HCT116 (cell line): ENCODE data around the gene AP5Z1. TPM values are rescaled to one million over a fixed set of nuclear protein-coding genes. Genes with fewer than 3 reads are reported as not detected.

ENCODE experiments used
- ATAC-seq: fragments of 200-7000 bp; cut with Tn5 transposase; 2 replicates; pipeline ENCODE4 v1.9.1; 2020; ENCODE audit warnings: mild to moderate bottlenecking, moderate library complexity
- BruUV-seq: library from RNA; stranded (reverse); fragments of 400-500 nt; replicated peaks from 2 replicates; lab custom pipeline; 2021; lab: Mats Ljungman, UMichigan
- CTCF ChIA-PET: fragments of 300-600 bp; sonication (Branson Sonifier 250); formaldehyde crosslinking; loops from one replicate; lab custom pipeline; 2021; ENCODE audit warnings: antibody characterized with exemption; lab: Charles Lee
- POLR2A ChIA-PET: fragments of 300-600, 350-600 bp; sonication (Branson Sonifier 250); formaldehyde crosslinking; loops from one replicate; lab custom pipeline; 2021; ENCODE audit warnings: antibody characterized with exemption; lab: Charles Lee
- RAD21 ChIA-PET, 2 experiments: fragments of 300-600 bp; sonication (Branson Sonifier 250); formaldehyde crosslinking; loops; one replicate each; lab custom pipeline; 2023; ENCODE audit warnings: low total read pairs in 2 of 2; ENCODE audit not compliant: uncharacterized antibody in 2 of 2, unreplicated experiment in 2 of 2, low non-redundant PET in 1 of 2; lab: Charles Lee
- DNase-seq: peaks from one replicate; pipeline ENCODE4 v3.0.0-alpha.2; 2010; ENCODE audit warnings: low read depth, low spot score
- H2AFZ ChIP-seq: fragments of 200-600 bp; shearing (Covaris generic), sonication (generic); 2 replicates; pipeline ENCODE4 v1.6.1; 2017; ENCODE audit warnings: low read depth, mixed run types, mixed read lengths, antibody characterized with exemption, low read length; ENCODE audit not compliant: poor library complexity, severe bottlenecking
- H3K27ac ChIP-seq: 2 replicates; pipeline ENCODE4 v1.5.1; 2012; ENCODE audit warnings: low read depth, low read length
- H3K27me3 ChIP-seq: fragments of 200-600 bp; sonication (generic); 2 replicates; pipeline ENCODE4 v1.6.1; 2016; ENCODE audit warnings: mixed run types, low read length, mixed read lengths; ENCODE audit not compliant: insufficient read depth
- H3K36me3 ChIP-seq, 2 experiments: fragments of 200-500 bp in 1 of 2; fragments of 200-600 bp in 1 of 2; sonication (Bioruptor generic) in 1 of 2; sonication (generic) in 1 of 2; 2 replicates each; pipeline versions ENCODE4 v1.5.1 to v1.6.1; 2014 to 2016; ENCODE audit warnings: low read length in 2 of 2, inconsistent platforms in 1 of 2, mixed read lengths in 1 of 2, mixed run types in 1 of 2; ENCODE audit not compliant: insufficient read depth in 2 of 2, control insufficient read depth in 1 of 2
- H3K4me1 ChIP-seq, 2 experiments: fragments of 200-600 bp in 1 of 2; sonication (generic) in 1 of 2; 2 replicates each; pipeline versions ENCODE4 v1.5.1 to v1.6.1; 2012 to 2017; ENCODE audit warnings: low read length in 2 of 2, inconsistent platforms in 1 of 2, mild to moderate bottlenecking in 1 of 2, mixed read lengths in 1 of 2, mixed run types in 1 of 2, moderate library complexity in 1 of 2; ENCODE audit not compliant: insufficient read depth in 2 of 2, control insufficient read depth in 1 of 2
- H3K4me2 ChIP-seq: fragments of 200-600 bp; sonication (generic); 2 replicates; pipeline ENCODE4 v1.6.1; 2017; ENCODE audit warnings: mixed run types, low read length, mixed read lengths
- H3K4me3 ChIP-seq, 2 experiments: fragments of 200-600 bp in 1 of 2; sonication (generic) in 1 of 2; replicated peaks in 1 of 2; 2 replicates each; pipeline ENCODE4 v1.5.1; 2011 to 2016; ENCODE audit warnings: low read length in 2 of 2, control low read depth in 1 of 2, low read depth in 1 of 2, mild to moderate bottlenecking in 1 of 2, mixed read lengths in 1 of 2, mixed run types in 1 of 2
- H3K79me2 ChIP-seq: fragments of 200-600 bp; sonication (generic); 2 replicates; pipeline ENCODE4 v1.6.1; 2017; ENCODE audit warnings: mild to moderate bottlenecking, mixed run types, low read length, moderate library complexity, mixed read lengths; ENCODE audit not compliant: insufficient read depth
- H3K9ac ChIP-seq: fragments of 200-600 bp; sonication (generic); 2 replicates; pipeline ENCODE4 v1.6.1; 2016; ENCODE audit warnings: low read length, mixed read lengths
- H3K9me2 ChIP-seq: fragments of 200-600 bp; sonication (generic), shearing (Covaris generic); 2 replicates; pipeline ENCODE4 v1.6.1; 2017; ENCODE audit warnings: mixed run types, mild to moderate bottlenecking, moderate library complexity; ENCODE audit not compliant: insufficient read depth
- H3K9me3 ChIP-seq, 2 experiments: fragments of 200-500 bp in 1 of 2; fragments of 200-600 bp in 1 of 2; sonication (Bioruptor generic) in 1 of 2; sonication (generic) in 1 of 2; 2 replicates each; pipeline ENCODE4 v1.6.1; 2014 to 2017; ENCODE audit warnings: low read length in 2 of 2, mixed read lengths in 2 of 2, inconsistent platforms in 1 of 2, low read depth in 1 of 2, mild to moderate bottlenecking in 1 of 2, mixed run types in 1 of 2, moderate library complexity in 1 of 2; ENCODE audit not compliant: control insufficient read depth in 1 of 2, insufficient read depth in 1 of 2
- H4K20me1 ChIP-seq: fragments of 200-600 bp; sonication (generic), shearing (Covaris generic); 2 replicates; pipeline ENCODE4 v1.6.1; 2017; ENCODE audit warnings: mixed run types, mild to moderate bottlenecking, moderate library complexity; ENCODE audit not compliant: insufficient read depth
- ATF3 ChIP-seq: IDR thresholded peaks from 2 replicates; pipeline ENCODE4 v1.6.1; 2012
- CEBPB ChIP-seq: IDR thresholded peaks from 2 replicates; pipeline ENCODE4 v1.6.1; 2012; ENCODE audit warnings: low read depth
- CTCF ChIP-seq, 3 experiments: fragments of 200-600 bp in 1 of 3; sonication (generic) in 1 of 3; IDR thresholded peaks in 2 of 3; conservative IDR thresholded peaks in 1 of 3; 2 replicates each; pipeline ENCODE4 v1.5.1; 2012 to 2017; ENCODE audit warnings: low read depth in 2 of 3, low read length in 2 of 3, antibody characterized with exemption in 1 of 3, borderline replicate concordance in 1 of 3, control low read depth in 1 of 3, mild to moderate bottlenecking in 1 of 3, mixed read lengths in 1 of 3, mixed run types in 1 of 3, moderate library complexity in 1 of 3; ENCODE audit not compliant: insufficient read depth in 1 of 3
- EGR1 ChIP-seq: IDR thresholded peaks from 2 replicates; pipeline ENCODE4 v1.6.1; 2012; ENCODE audit warnings: low read depth
- ELF1 ChIP-seq: IDR thresholded peaks from 2 replicates; pipeline ENCODE4 v1.6.1; 2012; ENCODE audit warnings: low read depth, borderline replicate concordance
- POLR2A ChIP-seq: IDR thresholded peaks from 2 replicates; pipeline ENCODE4 v1.7.0; 2011; ENCODE audit warnings: borderline replicate concordance; ENCODE audit not compliant: insufficient read depth, insufficient read length; ENCODE audit errors: extremely low read depth
- RAD21 ChIP-seq: IDR thresholded peaks from 2 replicates; pipeline ENCODE4 v1.6.1; 2012; ENCODE audit warnings: low read depth, mild to moderate bottlenecking
- REST ChIP-seq: IDR thresholded peaks from 2 replicates; pipeline ENCODE4 v1.6.1; 2012; ENCODE audit warnings: low read depth
- SIN3A ChIP-seq: IDR thresholded peaks from 2 replicates; pipeline ENCODE4 v1.6.1; 2012; ENCODE audit warnings: low read depth
- SP1 ChIP-seq: IDR thresholded peaks from 2 replicates; pipeline ENCODE4 v1.6.1; 2012; ENCODE audit warnings: low read depth
- ZFX ChIP-seq: fragments of 450-650 bp; IDR thresholded peaks from 2 replicates; pipeline ENCODE4 v1.6.1; 2017
- ZNF274 ChIP-seq: fragments of 200-500 bp; sonication (Bioruptor generic); IDR thresholded peaks from 2 replicates; pipeline ENCODE4 v1.6.1; 2014; ENCODE audit warnings: mild to moderate bottlenecking, low read depth, low read length, inconsistent platforms
- intact Hi-C: fragments of 100-400 bp; cut with micrococcal nuclease; formaldehyde crosslinking; loops from 2 replicates; pipeline ENCODE4 v1.10.0; 2022
- total RNA-seq: library from RNA; stranded (reverse); gene quantifications from one replicate; pipeline ENCODE4 v1.2.1, GENCODE V29; 2021; ENCODE audit not compliant: unreplicated experiment

The AP5Z1 gene
- total RNA-seq, 1 experiment from 2014 or later = 23.2 TPM

DNA sequence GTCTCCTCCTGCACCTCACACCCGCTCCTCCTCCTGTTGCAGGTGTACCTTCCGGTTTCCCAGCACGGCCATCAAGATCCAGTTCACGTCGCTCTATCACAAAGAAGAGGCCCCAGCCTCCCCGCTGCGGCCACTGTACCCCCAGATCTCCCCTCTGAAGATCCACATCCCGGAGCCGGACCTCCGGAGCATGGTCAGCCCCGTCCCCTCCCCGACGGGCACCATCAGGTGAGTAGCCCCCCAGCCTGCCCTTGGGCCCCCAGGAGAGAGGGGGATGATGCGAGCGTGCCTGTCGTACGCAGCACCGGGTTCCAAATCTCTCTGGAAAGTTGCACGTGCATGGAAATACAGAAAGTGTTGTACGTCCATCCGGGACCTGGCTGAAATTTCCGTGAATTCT is 34.6 kb upstream of the AP5Z1 start (continued):
- TF ChIP-seq CTCF (IDR thresholded peaks at IDR 0.05 in 2 of 3, conservative IDR thresholded peaks at IDR 0.05 in 1 of 3; ENCODE audit: borderline replicate concordance in 1 of 3, insufficient read depth in 1 of 3, low read depth in 2 of 3, low read length in 2 of 3) = no peak

DNA sequence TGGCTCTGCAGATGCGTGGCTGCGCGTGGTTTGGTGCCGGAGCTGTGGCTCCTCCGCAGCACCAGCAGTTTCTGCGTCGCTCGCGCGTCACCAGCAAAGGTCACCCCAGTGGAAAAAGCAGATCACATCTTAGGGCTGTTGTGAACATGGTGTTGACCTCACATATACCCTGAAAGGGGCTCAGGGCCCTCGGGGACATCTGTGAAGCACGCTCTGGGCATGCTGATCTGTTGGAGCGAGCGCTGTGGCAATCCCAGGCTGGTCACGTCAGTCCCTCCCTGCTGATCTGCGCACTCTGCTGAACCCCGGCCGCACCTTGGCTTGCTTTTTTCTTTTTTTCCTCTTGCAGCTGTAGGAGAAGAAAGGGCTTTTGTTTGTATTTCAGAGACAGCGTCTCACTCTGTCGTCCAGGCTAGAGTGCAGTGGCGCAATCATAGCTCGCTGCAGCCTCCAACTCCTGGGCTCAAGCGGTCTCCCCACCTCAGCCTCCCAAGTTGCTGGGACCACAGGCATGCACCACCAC is 33.3 kb upstream of the AP5Z1 start:
- DNase-seq = no peak
- H3K9ac ChIP-seq = no peak overlapping the region
- H2AFZ ChIP-seq = no peak overlapping the region
- H3K79me2 ChIP-seq = peaks cover 87% of the 10 kb centered on the region
- no peak overlapping the region for H3K4me2 ChIP-seq
- ChIA-PET CTCF (no interaction called here), POLR2A (no interaction called here), RAD21 (no interaction called here)
- BruUV-seq = no TSS peak
- TF ChIP-seq CEBPB (no peak), SP1 (no peak), EGR1 (no peak), ZNF274 (no peak), SIN3A (no peak), ZFX (no peak), POLR2A (no peak), RAD21 (no peak), ELF1 (no peak), REST (no peak), ATF3 (no peak)
- intact Hi-C loops = no loop called here
- no peaks in the 10 kb centered on the region for H3K9me2 ChIP-seq
- H3K4me1 ChIP-seq = peaks cover 38 to 58% of the 10 kb centered on the region in 2 experiments
- peaks cover 4 to 14% of the 10 kb centered on the region in 2 experiments; a peak in 2 of 4 replicates for H3K36me3 ChIP-seq
- no peak for ATAC-seq
- no peak overlapping the region for H3K4me3 ChIP-seq
- H3K27ac ChIP-seq = no peak overlapping the region
- H4K20me1 ChIP-seq = peaks cover 6% of the 10 kb centered on the region; the same call in 1 of the 2 replicates
- H3K27me3 ChIP-seq = no peaks in the 10 kb centered on the region
- H3K9me3 ChIP-seq = no peaks in the 10 kb centered on the region
